SU-DHL-6 (cell line): ENCODE measurements around the gene M1AP.
A peak's percentile ranks its signal among the peaks of the same experiment; 100 is the strongest.

Experiments
- H2AFZ ChIP-seq: fragments of 200-600 bp; sonication (generic); 2 replicates; pipeline ENCODE4 v1.6.1; 2014; ENCODE audit warnings: low read depth, mild to moderate bottlenecking, moderate library complexity, mixed read lengths, antibody characterized with exemption, low read length; ENCODE audit not compliant: severe bottlenecking
- H3F3A ChIP-seq: fragments of 200-600 bp; shearing (Covaris generic); 2 replicates; pipeline ENCODE4 v1.6.0; 2016; ENCODE audit warnings: antibody characterized with exemption, mild to moderate bottlenecking; ENCODE audit not compliant: insufficient read depth
- H3K27ac ChIP-seq: fragments of 200-600 bp; sonication (generic); 2 replicates; pipeline ENCODE4 v1.5.1; 2016; ENCODE audit warnings: low read depth, mild to moderate bottlenecking, low read length, moderate library complexity, mixed read lengths
- H3K27me3 ChIP-seq: fragments of 200-600 bp; sonication (generic), shearing (Covaris generic); 2 replicates; pipeline ENCODE4 v1.6.0; 2014; ENCODE audit warnings: mild to moderate bottlenecking, low read length
- H3K36me3 ChIP-seq: fragments of 200-600 bp; sonication (generic); 2 replicates; pipeline ENCODE4 v1.6.1; 2014; ENCODE audit warnings: mild to moderate bottlenecking, low read length, mixed read lengths
- H3K4me2 ChIP-seq: fragments of 300-600, 200-600 bp; shearing (Covaris generic), sonication (generic); 2 replicates; pipeline ENCODE4 v1.6.0; 2014; ENCODE audit warnings: low read length, low read depth, mild to moderate bottlenecking; ENCODE audit not compliant: poor library complexity, severe bottlenecking
- H3K4me3 ChIP-seq: fragments of 200-600 bp; sonication (generic); 2 replicates; pipeline ENCODE4 v1.5.1; 2014; ENCODE audit warnings: antibody characterized with exemption, low read length, mild to moderate bottlenecking, mixed read lengths; ENCODE audit not compliant: insufficient read depth, poor library complexity, severe bottlenecking
- H3K79me2 ChIP-seq: fragments of 200-600 bp; sonication (generic); 2 replicates; pipeline ENCODE4 v1.6.1; 2014; ENCODE audit warnings: mild to moderate bottlenecking, low read length, moderate library complexity; ENCODE audit not compliant: insufficient read depth
- H3K9ac ChIP-seq: fragments of 200-600 bp; sonication (generic); 2 replicates; pipeline ENCODE4 v1.7.0; 2014; ENCODE audit warnings: mild to moderate bottlenecking, low read length
- H3K9me2 ChIP-seq: fragments of 200-600 bp; sonication (generic); replicated peaks from 2 replicates; pipeline ENCODE4 v1.6.1; 2014; ENCODE audit warnings: low read length; ENCODE audit not compliant: insufficient read depth
- H3K9me3 ChIP-seq: fragments of 200-600 bp; sonication (generic); 2 replicates; pipeline ENCODE4 v1.6.1; 2014; ENCODE audit warnings: low read length, mixed read lengths; ENCODE audit not compliant: insufficient read depth
- H4K20me1 ChIP-seq: fragments of 200-600 bp; sonication (generic); 2 replicates; pipeline ENCODE4 v1.6.1; 2014; ENCODE audit warnings: low read depth, mild to moderate bottlenecking, antibody characterized with exemption, low read length, moderate library complexity, mixed read lengths
- EZH2phosphoT487 ChIP-seq: fragments of 200-600 bp; sonication (generic), shearing (Covaris generic); conservative IDR thresholded peaks from 2 replicates; pipeline ENCODE4 v1.6.1; 2018; ENCODE audit warnings: mild to moderate bottlenecking, antibody characterized with exemption, low read length, moderate library complexity, mixed read lengths
- TF ChIP-seq, protein P1 (sequence below): fragments of 200-600 bp; sonication (generic); IDR thresholded peaks from one replicate; pipeline ENCODE4 v1.5.1; 2017; ENCODE audit warnings: antibody characterized with exemption, mild to moderate bottlenecking, low read length, moderate library complexity; ENCODE audit not compliant: insufficient read depth, poor library complexity, severe bottlenecking

The M1AP gene

GRCh38 chr2:74653985-74654882, 6.1 kb upstream of the M1AP start, which contains the start of gene SEMA4F:
Gene SEMA4F, plus strand, starts transcription at chr2:74654247. Its CDS starts 130 bp downstream, at chr2:74654377.
- no peaks in the 10 kb centered on the region for H3K27me3 ChIP-seq
- H2AFZ ChIP-seq: peak within 1 kb of the TSS; percentile 98
- H3F3A ChIP-seq: no peaks in the 10 kb centered on the region
- peak within 1 kb of the TSS; percentile 81 for H3K4me2 ChIP-seq
- TF ChIP-seq, protein P1, sequence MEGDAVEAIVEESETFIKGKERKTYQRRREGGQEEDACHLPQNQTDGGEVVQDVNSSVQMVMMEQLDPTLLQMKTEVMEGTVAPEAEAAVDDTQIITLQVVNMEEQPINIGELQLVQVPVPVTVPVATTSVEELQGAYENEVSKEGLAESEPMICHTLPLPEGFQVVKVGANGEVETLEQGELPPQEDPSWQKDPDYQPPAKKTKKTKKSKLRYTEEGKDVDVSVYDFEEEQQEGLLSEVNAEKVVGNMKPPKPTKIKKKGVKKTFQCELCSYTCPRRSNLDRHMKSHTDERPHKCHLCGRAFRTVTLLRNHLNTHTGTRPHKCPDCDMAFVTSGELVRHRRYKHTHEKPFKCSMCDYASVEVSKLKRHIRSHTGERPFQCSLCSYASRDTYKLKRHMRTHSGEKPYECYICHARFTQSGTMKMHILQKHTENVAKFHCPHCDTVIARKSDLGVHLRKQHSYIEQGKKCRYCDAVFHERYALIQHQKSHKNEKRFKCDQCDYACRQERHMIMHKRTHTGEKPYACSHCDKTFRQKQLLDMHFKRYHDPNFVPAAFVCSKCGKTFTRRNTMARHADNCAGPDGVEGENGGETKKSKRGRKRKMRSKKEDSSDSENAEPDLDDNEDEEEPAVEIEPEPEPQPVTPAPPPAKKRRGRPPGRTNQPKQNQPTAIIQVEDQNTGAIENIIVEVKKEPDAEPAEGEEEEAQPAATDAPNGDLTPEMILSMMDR: no peak
- no peak for TF ChIP-seq EZH2phosphoT487
- no peaks in the 10 kb centered on the region for H4K20me1 ChIP-seq
- no peaks in the 10 kb centered on the region for H3K36me3 ChIP-seq
- no peaks in the 10 kb centered on the region for H3K9me3 ChIP-seq
- H3K4me3 ChIP-seq: peak within 1 kb of the TSS; percentile 60
- H3K9me2 ChIP-seq: no peaks in the 10 kb centered on the region
- no peak within 1 kb of the TSS for H3K27ac ChIP-seq
- no peaks in the 10 kb centered on the region for H3K79me2 ChIP-seq
- peak within 1 kb of the TSS; percentile 67 for H3K9ac ChIP-seq

DNA sequence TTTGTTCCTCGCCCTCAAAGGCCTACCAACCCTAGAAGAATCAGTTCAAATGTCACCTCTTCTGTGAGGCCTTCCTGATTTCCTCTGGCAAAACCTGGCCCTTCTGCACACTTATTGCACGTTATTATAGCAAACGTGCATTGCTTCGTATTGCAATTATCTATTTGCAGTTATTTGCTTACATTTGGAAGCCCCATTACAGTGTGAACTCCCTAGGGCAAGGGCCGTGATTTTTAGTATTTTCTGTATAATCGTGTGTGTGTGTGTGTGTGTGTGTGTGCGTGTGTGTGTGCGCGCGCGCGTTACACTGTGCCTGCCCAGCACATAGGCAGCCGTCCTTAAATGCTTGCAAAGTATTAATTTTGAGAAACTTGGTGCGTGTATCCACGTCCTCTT, 5.5 kb upstream of the M1AP start:
- peak overlapping the region; percentile 67 for H3K9ac ChIP-seq
- TF ChIP-seq, protein P1: no peak
- TF ChIP-seq EZH2phosphoT487: no peak
- H3K79me2 ChIP-seq: no peaks in the 10 kb centered on the region

GRCh38 chr2:74646834-74647482, 1.2 kb downstream of the M1AP start:
- no peaks in the 10 kb centered on the region for H3K79me2 ChIP-seq
- H3K9ac ChIP-seq: no peak overlapping the region
- no peaks in the 10 kb centered on the region; the same call in 1 of the 2 replicates for H4K20me1 ChIP-seq
- no peak overlapping the region for H3K4me2 ChIP-seq
- H2AFZ ChIP-seq: no peak overlapping the region
- no peak for TF ChIP-seq EZH2phosphoT487
- TF ChIP-seq, protein P1: no peak
- no peaks in the 10 kb centered on the region for H3K36me3 ChIP-seq
- H3K9me3 ChIP-seq: no peaks in the 10 kb centered on the region
- H3K4me3 ChIP-seq: no peak overlapping the region
- H3K27ac ChIP-seq: no peak overlapping the region
- H3K9me2 ChIP-seq: no peaks in the 10 kb centered on the region
- H3F3A ChIP-seq: no peaks in the 10 kb centered on the region
- no peaks in the 10 kb centered on the region for H3K27me3 ChIP-seq

More for the DNA sequence above, 5.5 kb upstream of the M1AP start:
- peak overlapping the region; percentile 98 for H2AFZ ChIP-seq
- H3K4me2 ChIP-seq: peak overlapping the region; percentile 81
- H3K27ac ChIP-seq: no peak overlapping the region
- H3K9me3 ChIP-seq: no peaks in the 10 kb centered on the region
- no peaks in the 10 kb centered on the region for H3K36me3 ChIP-seq
- H3K9me2 ChIP-seq: no peaks in the 10 kb centered on the region
- H3F3A ChIP-seq: no peaks in the 10 kb centered on the region
- H3K27me3 ChIP-seq: no peaks in the 10 kb centered on the region
- H4K20me1 ChIP-seq: no peaks in the 10 kb centered on the region
- peak overlapping the region; percentile 60 for H3K4me3 ChIP-seq
